Fibroblast of the aortic adventitia (primary cell): Measurements from ENCODE around the gene PLEKHM2. TPM values are rescaled to one million over a fixed set of nuclear protein-coding genes. Genes with fewer than 3 reads are reported as not detected.
A peak's percentile ranks its signal among the peaks of the same experiment; 100 is the strongest.

Source experiments
- DNase-seq: peaks from one replicate; pipeline ENCODE4 v3.0.0-alpha.2; 2010; ENCODE audit warnings: low read depth
- H3K4me3 ChIP-seq: 2 replicates; pipeline ENCODE4 v1.5.1; 2011; ENCODE audit warnings: low read depth, mild to moderate bottlenecking, control low read depth, low read length, moderate library complexity
- CTCF ChIP-seq: IDR thresholded peaks from 2 replicates; pipeline ENCODE4 v1.5.1; 2011; ENCODE audit warnings: mild to moderate bottlenecking, low read length, control low read depth, inconsistent platforms; ENCODE audit not compliant: insufficient read depth
- total RNA-seq: library from RNA; depleted of rRNA; stranded (reverse); fragments of >200 nt; gene quantifications from 2 replicates; pipeline ENCODE4 v1.2.3, GENCODE V29; 2012; ENCODE audit warnings: low replicate concordance

Gene PLEKHM2
- total RNA-seq, 1 donor, result 76.5 TPM

- TF ChIP-seq CTCF, result no peak
- no peak overlapping the region for H3K4me3 ChIP-seq
- no peak for DNase-seq
These were observed 2.5 kb upstream of the PLEKHM2 start for GRCh38 chr1:15681349-15682292.

- no peak for DNase-seq
- TF ChIP-seq CTCF, result no peak
- no peak overlapping the region for H3K4me3 ChIP-seq
These were observed 1.2 kb upstream of the PLEKHM2 start for GRCh38 chr1:15682936-15683341.

- DNase-seq, result no peak
- no peak for TF ChIP-seq CTCF
- H3K4me3 ChIP-seq, result peak overlapping the region; percentile 87
These were observed 628 bp upstream of the PLEKHM2 start for GRCh38 chr1:15683345-15684039.

GRCh38 chr1:15684468-15685291, 560 bp downstream of the PLEKHM2 start:
- peak; percentile 32 for DNase-seq
- H3K4me3 ChIP-seq, result peak overlapping the region; percentile 87

GRCh38 chr1:15685820-15686219, 1.7 kb downstream of the PLEKHM2 start:
- TF ChIP-seq CTCF, result no peak
- peak overlapping the region; percentile 87 for H3K4me3 ChIP-seq
- DNase-seq, result no peak

More at GRCh38 chr1:15684468-15685291, 560 bp downstream of the PLEKHM2 start:
- TF ChIP-seq CTCF, result peak; percentile 47

- no peak overlapping the region for H3K4me3 ChIP-seq
- TF ChIP-seq CTCF, result no peak
- no peak for DNase-seq
These were observed 3.3 kb downstream of the PLEKHM2 start for GRCh38 chr1:15687446-15687845.
